Fibroblast of lung (primary cell): ENCODE measurements around the gene BAMBI. TPM values are rescaled to one million over a fixed set of nuclear protein-coding genes. Genes with fewer than 3 reads are reported as not detected.
"Not testable (repeated sequence)": the region's sequence is repeated elsewhere in the genome, so short reads cannot be mapped to it uniquely, and the experiment has no call there.

Experiments
- DNase-seq, 2 donors: peaks; one replicate each; pipeline versions ENCODE4 v3.0.0 to v3.0.0-alpha.2; 2010; ENCODE audit warnings: low read depth in 2 of 2
- H2AFZ ChIP-seq: 2 replicates; pipeline ENCODE4 v1.5.1; 2012; ENCODE audit warnings: low read length, control low read depth, inconsistent platforms
- H3K27ac ChIP-seq: 2 replicates; pipeline ENCODE4 v1.5.1; 2011; ENCODE audit warnings: low read length, control low read depth; ENCODE audit not compliant: insufficient read depth
- H3K27me3 ChIP-seq: 2 replicates; pipeline ENCODE4 v1.5.1; 2011; ENCODE audit warnings: mild to moderate bottlenecking, low read length; ENCODE audit not compliant: control insufficient read depth, insufficient read depth
- H3K36me3 ChIP-seq: 2 replicates; pipeline ENCODE4 v1.5.1; 2011; ENCODE audit warnings: low read length; ENCODE audit not compliant: control insufficient read depth, insufficient read depth
- H3K4me1 ChIP-seq: 2 replicates; pipeline ENCODE4 v1.5.1; 2011; ENCODE audit warnings: low read length; ENCODE audit not compliant: control insufficient read depth, insufficient read depth; ENCODE audit errors: extremely low read depth
- H3K4me2 ChIP-seq: 2 replicates; pipeline ENCODE4 v1.5.1; 2011; ENCODE audit warnings: low read length, control low read depth; ENCODE audit not compliant: insufficient read depth; ENCODE audit errors: extremely low read depth
- H3K4me3 ChIP-seq, 4 experiments: fragments of 200-600 bp in 1 of 4; sonication (generic) in 1 of 4; replicated peaks in 1 of 4; 2 replicates each; pipeline ENCODE4 v1.5.1; 2011 to 2016; ENCODE audit warnings: low read length in 4 of 4, low read depth in 3 of 4, mild to moderate bottlenecking in 3 of 4, control low read depth in 2 of 4, inconsistent platforms in 1 of 4, mixed read lengths in 1 of 4; ENCODE audit not compliant: insufficient read depth in 1 of 4; ENCODE audit errors: control extremely low read depth in 1 of 4
- H3K79me2 ChIP-seq: 2 replicates; pipeline ENCODE4 v1.5.1; 2012; ENCODE audit warnings: mild to moderate bottlenecking, low read length, inconsistent platforms; ENCODE audit not compliant: control insufficient read depth, insufficient read depth
- H3K9ac ChIP-seq: 2 replicates; pipeline ENCODE4 v1.5.1; 2011; ENCODE audit warnings: mild to moderate bottlenecking, low read length, control low read depth; ENCODE audit not compliant: insufficient read depth
- H3K9me3 ChIP-seq: 2 replicates; pipeline ENCODE4 v1.5.1; 2012; ENCODE audit warnings: low read depth, low read length; ENCODE audit not compliant: control insufficient read depth, insufficient read depth
- H4K20me1 ChIP-seq: 2 replicates; pipeline ENCODE4 v1.5.1; 2011; ENCODE audit warnings: low read length; ENCODE audit not compliant: control insufficient read depth, insufficient read depth; ENCODE audit errors: extremely low read depth
- EZH2 ChIP-seq: IDR thresholded peaks from 2 replicates; pipeline ENCODE4 v1.5.1; 2012; ENCODE audit warnings: low read length, control low read depth, mild to moderate bottlenecking; ENCODE audit errors: missing control alignments
- polyA plus RNA-seq, 2 donors: library from polyadenylated mRNA; depleted of rRNA in 1 of 2; stranded (reverse) in 1 of 2; unstranded in 1 of 2; fragments of >200 nt; gene quantifications; 2 replicates each; pipeline ENCODE4 v1.2.1, GENCODE V29; 2011 to 2012; ENCODE audit warnings: missing spikeins in 1 of 2
- total RNA-seq: library from RNA; depleted of rRNA; stranded (reverse); fragments of >200 nt; gene quantifications from 2 replicates; pipeline ENCODE4 v1.2.1, GENCODE V29; 2014
- TF ChIP-seq, protein P1 (sequence below), 2 donors: IDR thresholded peaks in 1 of 2; conservative IDR thresholded peaks in 1 of 2; 1 replicate in 1 of 2; 2 replicates in 1 of 2; pipeline ENCODE4 v1.5.1; 2011 to 2012; ENCODE audit warnings: low read length in 2 of 2, control low read depth in 1 of 2, inconsistent platforms in 1 of 2, low read depth in 1 of 2, mild to moderate bottlenecking in 1 of 2

BAMBI gene
- total and polyA plus RNA-seq, 2 donors (not counting 1 experiment from before 2014, with no cell fraction given), result 4.6 to 17.8 TPM

DNA sequence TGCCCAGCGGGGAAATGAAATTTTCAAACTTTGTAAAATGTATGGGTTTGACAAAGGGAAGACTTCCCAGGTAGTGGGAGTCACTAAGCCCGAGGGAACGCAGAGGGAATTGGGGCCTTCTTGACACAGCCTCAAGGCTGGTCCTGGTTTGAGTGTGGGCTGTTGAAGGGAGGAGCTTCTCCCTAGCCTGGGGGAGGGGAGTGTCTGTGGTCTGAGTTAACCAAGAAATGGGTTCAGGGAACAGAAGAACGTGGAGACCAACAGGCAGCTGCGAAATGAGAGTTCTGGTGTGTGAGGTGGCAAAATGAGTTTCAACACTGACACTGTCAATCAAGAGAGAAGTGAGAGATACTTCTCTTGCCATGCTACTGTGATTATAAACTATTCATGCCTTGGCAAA lies 32.7 kb upstream of the BAMBI start:
- no peak overlapping the region for H2AFZ ChIP-seq
- DNase-seq, result no peak
- H3K9me3 ChIP-seq, result no peaks in the 10 kb centered on the region
- no peak for TF ChIP-seq EZH2
- TF ChIP-seq, protein P1, sequence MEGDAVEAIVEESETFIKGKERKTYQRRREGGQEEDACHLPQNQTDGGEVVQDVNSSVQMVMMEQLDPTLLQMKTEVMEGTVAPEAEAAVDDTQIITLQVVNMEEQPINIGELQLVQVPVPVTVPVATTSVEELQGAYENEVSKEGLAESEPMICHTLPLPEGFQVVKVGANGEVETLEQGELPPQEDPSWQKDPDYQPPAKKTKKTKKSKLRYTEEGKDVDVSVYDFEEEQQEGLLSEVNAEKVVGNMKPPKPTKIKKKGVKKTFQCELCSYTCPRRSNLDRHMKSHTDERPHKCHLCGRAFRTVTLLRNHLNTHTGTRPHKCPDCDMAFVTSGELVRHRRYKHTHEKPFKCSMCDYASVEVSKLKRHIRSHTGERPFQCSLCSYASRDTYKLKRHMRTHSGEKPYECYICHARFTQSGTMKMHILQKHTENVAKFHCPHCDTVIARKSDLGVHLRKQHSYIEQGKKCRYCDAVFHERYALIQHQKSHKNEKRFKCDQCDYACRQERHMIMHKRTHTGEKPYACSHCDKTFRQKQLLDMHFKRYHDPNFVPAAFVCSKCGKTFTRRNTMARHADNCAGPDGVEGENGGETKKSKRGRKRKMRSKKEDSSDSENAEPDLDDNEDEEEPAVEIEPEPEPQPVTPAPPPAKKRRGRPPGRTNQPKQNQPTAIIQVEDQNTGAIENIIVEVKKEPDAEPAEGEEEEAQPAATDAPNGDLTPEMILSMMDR (conservative IDR thresholded peaks at IDR 0.05 in 1 of 2, IDR thresholded peaks at IDR 0.05 in 1 of 2; ENCODE audit: low read depth in 1 of 2, low read length in 2 of 2), result no peak
- H3K27me3 ChIP-seq, result no peaks in the 10 kb centered on the region
- H3K27ac ChIP-seq, result no peak overlapping the region
- H3K4me3 ChIP-seq, result no peak overlapping the region
- H3K36me3 ChIP-seq, result no peaks in the 10 kb centered on the region
- no peaks in the 10 kb centered on the region for H3K4me1 ChIP-seq
- H4K20me1 ChIP-seq, result no peaks in the 10 kb centered on the region
- no peak overlapping the region for H3K4me2 ChIP-seq
- no peak overlapping the region for H3K9ac ChIP-seq
- H3K79me2 ChIP-seq, result no peaks in the 10 kb centered on the region

- Histone ChIP-seq H3K9me3 (no peaks in the 10 kb centered on the region), H3K9ac (no peak overlapping the region), H2AFZ (no peak overlapping the region)
Measured at GRCh38 chr10:28652106-28652505, 25.2 kb upstream of the BAMBI start.

GRCh38 chr10:28652703-28653102 lies 24.6 kb upstream of the BAMBI start:
- H3K4me2 ChIP-seq, result no peak overlapping the region

More at GRCh38 chr10:28652106-28652505, 25.2 kb upstream of the BAMBI start:
- H3K27ac ChIP-seq, result no peak overlapping the region
- H3K4me3 ChIP-seq, result no peak overlapping the region
- H3K36me3 ChIP-seq, result no peaks in the 10 kb centered on the region
- no peaks in the 10 kb centered on the region for H4K20me1 ChIP-seq
- no peaks in the 10 kb centered on the region for H3K27me3 ChIP-seq
- DNase-seq, result no peak
- TF ChIP-seq EZH2, result no peak
- no peak overlapping the region for H3K4me2 ChIP-seq
- H3K4me1 ChIP-seq, result no peaks in the 10 kb centered on the region
- H3K79me2 ChIP-seq, result no peaks in the 10 kb centered on the region

GRCh38 chr10:28658824-28659223 lies 18.5 kb upstream of the BAMBI start:
- H4K20me1 ChIP-seq, H3K4me1 ChIP-seq, H3K36me3 ChIP-seq, H3K4me2 ChIP-seq, DNase-seq, H3K27me3 ChIP-seq, H3K9me3 ChIP-seq, H3K9ac ChIP-seq, H3K79me2 ChIP-seq, H3K27ac ChIP-seq, H2AFZ ChIP-seq, H3K4me3 ChIP-seq: not testable (repeated sequence)

More at GRCh38 chr10:28652703-28653102, 24.6 kb upstream of the BAMBI start:
- Histone ChIP-seq H3K9ac (no peak overlapping the region), H2AFZ (no peak overlapping the region), H3K79me2 (no peaks in the 10 kb centered on the region), H4K20me1 (no peaks in the 10 kb centered on the region), H3K9me3 (no peaks in the 10 kb centered on the region), H3K4me1 (no peaks in the 10 kb centered on the region), H3K27ac (no peak overlapping the region), H3K4me3 (no peak overlapping the region), H3K27me3 (no peaks in the 10 kb centered on the region), H3K36me3 (no peaks in the 10 kb centered on the region)
- no peak for TF ChIP-seq EZH2
- TF ChIP-seq, protein P1 (conservative IDR thresholded peaks at IDR 0.05 in 1 of 2, IDR thresholded peaks at IDR 0.05 in 1 of 2; ENCODE audit: low read depth in 1 of 2, low read length in 2 of 2), result no peak
- DNase-seq, result no peak
